ENCODE data around the gene EHD2. TPM values are rescaled to one million over a fixed set of nuclear protein-coding genes. Genes with fewer than 3 reads are reported as not detected.
A peak's percentile ranks its signal among the peaks of the same experiment; 100 is the strongest.
"Not testable (repeated sequence)": the region's sequence is repeated elsewhere in the genome, so short reads cannot be mapped to it uniquely, and the experiment has no call there.

Gene EHD2
- polyA plus RNA-seq, 1 donor (not counting 4 experiments of a cell fraction or from before 2014, with no cell fraction given) = 23.7 TPM

- dilution Hi-C loops (cut with MboI; ENCODE audit: extremely low pct_ligation_motif_present, low sequenced_read_pairs) = no loop called here
- Histone ChIP-seq H3K9ac (ENCODE audit: control insufficient read depth, extremely low read depth, insufficient read depth, low read length) (no peak overlapping the region), H3K27me3 (ENCODE audit: control insufficient read depth, extremely low read depth, insufficient read depth, low read length) (no peaks in the 10 kb centered on the region), H3K4me2 (ENCODE audit: control insufficient read depth, extremely low read depth, insufficient read depth, low read depth, low read length) (no peak overlapping the region), H3K9me1 (ENCODE audit: control insufficient read depth, extremely low read depth, insufficient read depth, low read length) (peaks cover 2% of the 10 kb centered on the region), H3K4me3 (ENCODE audit: control insufficient read depth in 2 of 3, extremely low read depth in 1 of 3, insufficient read depth in 2 of 3, low read depth in 1 of 3, low read length in 3 of 3) (no peak overlapping the region), H3K9me3 (ENCODE audit: control insufficient read depth, low read depth, low read length) (no peaks in the 10 kb centered on the region), H3K27ac (ENCODE audit: control insufficient read depth, insufficient read depth, low read length) (no peak overlapping the region), H4K20me1 (ENCODE audit: control insufficient read depth, extremely low read depth, insufficient read depth, low read length) (peaks cover 3% of the 10 kb centered on the region), H3K36me3 (ENCODE audit: control insufficient read depth in 2 of 2, extremely low read depth in 1 of 2, insufficient read depth in 2 of 2, low read length in 2 of 2) (peaks cover 9 to 16% of the 10 kb centered on the region in 2 experiments), H3K4me1 (ENCODE audit: control insufficient read depth, extremely low read depth, insufficient read depth, low read length) (peaks cover 7% of the 10 kb centered on the region), H3K79me2 (ENCODE audit: control insufficient read depth, insufficient read depth, low read length) (peaks cover 38% of the 10 kb centered on the region), H2AFZ (ENCODE audit: control insufficient read depth, low read length) (no peak overlapping the region)
- FAIRE-seq (no peak), DNase-seq (ENCODE audit: low read depth, low spot score) (no peak)
- TF ChIP-seq EZH2 (IDR thresholded peaks at IDR 0.05; ENCODE audit: low read length) = no peak
Observed at GRCh38 chr19:47711652-47712242, 1.5 kb upstream of the EHD2 start.

GRCh38 chr19:47714339-47714738, 1.1 kb downstream of the EHD2 start:
- Histone ChIP-seq H4K20me1 (ENCODE audit: control insufficient read depth, extremely low read depth, insufficient read depth, low read length) (peaks cover 3% of the 10 kb centered on the region), H3K4me3 (ENCODE audit: control insufficient read depth in 2 of 3, extremely low read depth in 1 of 3, insufficient read depth in 2 of 3, low read depth in 1 of 3, low read length in 3 of 3) (peak overlapping the region; percentile 79 to 98 (median 90)), H2AFZ (ENCODE audit: control insufficient read depth, low read length) (no peak overlapping the region), H3K4me2 (ENCODE audit: control insufficient read depth, extremely low read depth, insufficient read depth, low read depth, low read length) (peak overlapping the region; percentile 79), H3K79me2 (ENCODE audit: control insufficient read depth, insufficient read depth, low read length) (peaks cover 48% of the 10 kb centered on the region), H3K27ac (ENCODE audit: control insufficient read depth, insufficient read depth, low read length) (peak overlapping the region; percentile 76), H3K9ac (ENCODE audit: control insufficient read depth, extremely low read depth, insufficient read depth, low read length) (peak overlapping the region; percentile 89), H3K9me1 (ENCODE audit: control insufficient read depth, extremely low read depth, insufficient read depth, low read length) (peaks cover 2% of the 10 kb centered on the region), H3K27me3 (ENCODE audit: control insufficient read depth, extremely low read depth, insufficient read depth, low read length) (no peaks in the 10 kb centered on the region), H3K4me1 (ENCODE audit: control insufficient read depth, extremely low read depth, insufficient read depth, low read length) (peaks cover 15% of the 10 kb centered on the region), H3K9me3 (ENCODE audit: control insufficient read depth, low read depth, low read length) (no peaks in the 10 kb centered on the region), H3K36me3 (ENCODE audit: control insufficient read depth in 2 of 2, extremely low read depth in 1 of 2, insufficient read depth in 2 of 2, low read length in 2 of 2) (peaks cover 14 to 26% of the 10 kb centered on the region in 2 experiments)
- no peak for DNase-seq (ENCODE audit: low read depth, low spot score)
- TF ChIP-seq CTCF (optimal IDR thresholded peaks at IDR 0.05 in 1 of 3, IDR thresholded peaks at IDR 0.05 in 1 of 3, conservative IDR thresholded peaks at IDR 0.05 in 1 of 3; ENCODE audit: extremely low read depth in 1 of 3, insufficient read depth in 2 of 3, low read length in 3 of 3) (no peak), EZH2 (IDR thresholded peaks at IDR 0.05; ENCODE audit: low read length) (no peak)
- no peak for FAIRE-seq
- dilution Hi-C loops (cut with MboI; ENCODE audit: extremely low pct_ligation_motif_present, low sequenced_read_pairs) = no loop called here

- H3K9ac ChIP-seq (ENCODE audit: control insufficient read depth, extremely low read depth, insufficient read depth, low read length); DNase-seq (ENCODE audit: low read depth, low spot score); H4K20me1 ChIP-seq (ENCODE audit: control insufficient read depth, extremely low read depth, insufficient read depth, low read length); H3K27ac ChIP-seq (ENCODE audit: control insufficient read depth, insufficient read depth, low read length); FAIRE-seq; H3K9me3 ChIP-seq (ENCODE audit: control insufficient read depth, low read depth, low read length); H2AFZ ChIP-seq (ENCODE audit: control insufficient read depth, low read length); dilution Hi-C loops (cut with MboI; ENCODE audit: extremely low pct_ligation_motif_present, low sequenced_read_pairs); H3K27me3 ChIP-seq (ENCODE audit: control insufficient read depth, extremely low read depth, insufficient read depth, low read length); H3K9me1 ChIP-seq (ENCODE audit: control insufficient read depth, extremely low read depth, insufficient read depth, low read length): not testable (repeated sequence)
- H3K4me3 ChIP-seq (ENCODE audit: control insufficient read depth in 2 of 3, extremely low read depth in 1 of 3, insufficient read depth in 2 of 3, low read depth in 1 of 3, low read length in 3 of 3) = peak overlapping the region; percentile 79 to 98 (median 90)
- peak overlapping the region; percentile 79 for H3K4me2 ChIP-seq (ENCODE audit: control insufficient read depth, extremely low read depth, insufficient read depth, low read depth, low read length)
- peaks cover 19% of the 10 kb centered on the region for H3K4me1 ChIP-seq (ENCODE audit: control insufficient read depth, extremely low read depth, insufficient read depth, low read length)
- H3K79me2 ChIP-seq (ENCODE audit: control insufficient read depth, insufficient read depth, low read length) = peaks cover 49% of the 10 kb centered on the region
- peaks cover 15 to 26% of the 10 kb centered on the region in 2 experiments for H3K36me3 ChIP-seq (ENCODE audit: control insufficient read depth in 2 of 2, extremely low read depth in 1 of 2, insufficient read depth in 2 of 2, low read length in 2 of 2)
Observed at GRCh38 chr19:47714855-47715254, 1.6 kb downstream of the EHD2 start.
